ENCODE data around the gene FRMD4A.
"Not testable (repeated sequence)": the region's sequence is repeated elsewhere in the genome, so short reads cannot be mapped to it uniquely, and the experiment has no call there.

FRMD4A gene

GRCh38 chr10:13791483-13791882 is 539.2 kb downstream of the FRMD4A start:
- TF ChIP-seq POLR2A (IDR thresholded peaks at IDR 0.05; ENCODE audit: low read depth, low read length) = no peak
- no peak for TF ChIP-seq TAF1 (IDR thresholded peaks at IDR 0.05; ENCODE audit: borderline replicate concordance, low read depth, low read length)
- no peak for TF ChIP-seq POLR2AphosphoS5 (IDR thresholded peaks at IDR 0.05; ENCODE audit: low read depth, low read length)
- DNase-seq (ENCODE audit: insufficient read length) (no peak), FAIRE-seq (no peak)

- FAIRE-seq (no peak), DNase-seq (ENCODE audit: insufficient read length) (no peak)
- TF ChIP-seq TAF1 (IDR thresholded peaks at IDR 0.05; ENCODE audit: borderline replicate concordance, low read depth, low read length) (no peak), POLR2A (IDR thresholded peaks at IDR 0.05; ENCODE audit: low read depth, low read length) (no peak), POLR2AphosphoS5 (IDR thresholded peaks at IDR 0.05; ENCODE audit: low read depth, low read length) (no peak)
These were observed 540.5 kb downstream of the FRMD4A start for GRCh38 chr10:13790196-13790595.

GRCh38 chr10:13789448-13789829 is 541.3 kb downstream of the FRMD4A start:
- FAIRE-seq (no peak), DNase-seq (ENCODE audit: insufficient read length) (no peak)
- TF ChIP-seq TAF1 (IDR thresholded peaks at IDR 0.05; ENCODE audit: borderline replicate concordance, low read depth, low read length) (no peak), POLR2A (IDR thresholded peaks at IDR 0.05; ENCODE audit: low read depth, low read length) (no peak)

- TF ChIP-seq POLR2AphosphoS5 (IDR thresholded peaks at IDR 0.05; ENCODE audit: low read depth, low read length) (no peak), TAF1 (IDR thresholded peaks at IDR 0.05; ENCODE audit: borderline replicate concordance, low read depth, low read length) (no peak), POLR2A (IDR thresholded peaks at IDR 0.05; ENCODE audit: low read depth, low read length) (no peak)
- no peak for FAIRE-seq
These were observed 541.8 kb downstream of the FRMD4A start for GRCh38 chr10:13788711-13789447.

GRCh38 chr10:13788320-13788600 is 542.5 kb downstream of the FRMD4A start:
- no peak for TF ChIP-seq TAF1 (IDR thresholded peaks at IDR 0.05; ENCODE audit: borderline replicate concordance, low read depth, low read length)
- no peak for TF ChIP-seq POLR2A (IDR thresholded peaks at IDR 0.05; ENCODE audit: low read depth, low read length)
- no peak for TF ChIP-seq POLR2AphosphoS5 (IDR thresholded peaks at IDR 0.05; ENCODE audit: low read depth, low read length)
- DNase-seq (ENCODE audit: insufficient read length) (no peak), FAIRE-seq (peak; percentile 5)

More at GRCh38 chr10:13788711-13789447, 541.8 kb downstream of the FRMD4A start:
- no peak for DNase-seq (ENCODE audit: insufficient read length)

- FAIRE-seq (peak; percentile 89), DNase-seq (ENCODE audit: insufficient read length) (peak; percentile 40)
- TF ChIP-seq POLR2AphosphoS5 (IDR thresholded peaks at IDR 0.05; ENCODE audit: low read depth, low read length) = no peak
- 0 out of 2 replicates have a peak, but pooled peaks have one; percentile 40 for TF ChIP-seq TAF1 (IDR thresholded peaks at IDR 0.05; ENCODE audit: borderline replicate concordance, low read depth, low read length)
- peak; percentile 36; the same call in 1 of the 2 replicates for TF ChIP-seq POLR2A (IDR thresholded peaks at IDR 0.05; ENCODE audit: low read depth, low read length)
These were observed 543.7 kb downstream of the FRMD4A start for GRCh38 chr10:13787015-13787421.

- no peak for DNase-seq (ENCODE audit: insufficient read length)
- FAIRE-seq = no peak
These were observed 546.7 kb downstream of the FRMD4A start for GRCh38 chr10:13784067-13784466.

GRCh38 chr10:13779748-13780147 is 551.0 kb downstream of the FRMD4A start:
- DNase-seq (ENCODE audit: insufficient read length) (no peak), FAIRE-seq (no peak)
- TF ChIP-seq POLR2AphosphoS5 (IDR thresholded peaks at IDR 0.05; ENCODE audit: low read depth, low read length) (no peak), TAF1 (IDR thresholded peaks at IDR 0.05; ENCODE audit: borderline replicate concordance, low read depth, low read length) (no peak), POLR2A (IDR thresholded peaks at IDR 0.05; ENCODE audit: low read depth, low read length) (no peak)

More at GRCh38 chr10:13784067-13784466, 546.7 kb downstream of the FRMD4A start:
- no peak for TF ChIP-seq POLR2A (IDR thresholded peaks at IDR 0.05; ENCODE audit: low read depth, low read length)

GRCh38 chr10:13778693-13778960 is 552.1 kb downstream of the FRMD4A start:
- not testable (repeated sequence) for DNase-seq (ENCODE audit: insufficient read length); FAIRE-seq

- TF ChIP-seq TAF1 (IDR thresholded peaks at IDR 0.05; ENCODE audit: borderline replicate concordance, low read depth, low read length) (no peak), POLR2AphosphoS5 (IDR thresholded peaks at IDR 0.05; ENCODE audit: low read depth, low read length) (no peak), POLR2A (IDR thresholded peaks at IDR 0.05; ENCODE audit: low read depth, low read length) (no peak)
- FAIRE-seq (peak; percentile 89), DNase-seq (ENCODE audit: insufficient read length) (no peak)
These were observed 553.8 kb downstream of the FRMD4A start for GRCh38 chr10:13776861-13777311.

- DNase-seq (ENCODE audit: insufficient read length) = no peak
These were observed 554.6 kb downstream of the FRMD4A start for GRCh38 chr10:13775786-13776775.

More at GRCh38 chr10:13775786-13776775, 554.6 kb downstream of the FRMD4A start:
- peak; percentile 74 for FAIRE-seq
- TF ChIP-seq TAF1 (IDR thresholded peaks at IDR 0.05; ENCODE audit: borderline replicate concordance, low read depth, low read length) (no peak), POLR2AphosphoS5 (IDR thresholded peaks at IDR 0.05; ENCODE audit: low read depth, low read length) (no peak), POLR2A (IDR thresholded peaks at IDR 0.05; ENCODE audit: low read depth, low read length) (no peak)

Measured in GM12892 (cell line).